ENCODE results near the gene RELB.

The RELB gene

GRCh38 chr19:45075301-45076028 lies 74.2 kb downstream of the RELB start:
- Mint-ChIP-seq H3K27ac (peak overlapping the region; percentile 94), H3K36me3 (peaks cover 31% of the 10 kb centered on the region), H3K4me3 (peak overlapping the region; percentile 96), H3K27me3 (no peaks in the 10 kb centered on the region), H3K9me3 (no peaks in the 10 kb centered on the region), H3K4me1 (peaks cover 67% of the 10 kb centered on the region)
- peak; percentile 89 for ATAC-seq

DNA sequence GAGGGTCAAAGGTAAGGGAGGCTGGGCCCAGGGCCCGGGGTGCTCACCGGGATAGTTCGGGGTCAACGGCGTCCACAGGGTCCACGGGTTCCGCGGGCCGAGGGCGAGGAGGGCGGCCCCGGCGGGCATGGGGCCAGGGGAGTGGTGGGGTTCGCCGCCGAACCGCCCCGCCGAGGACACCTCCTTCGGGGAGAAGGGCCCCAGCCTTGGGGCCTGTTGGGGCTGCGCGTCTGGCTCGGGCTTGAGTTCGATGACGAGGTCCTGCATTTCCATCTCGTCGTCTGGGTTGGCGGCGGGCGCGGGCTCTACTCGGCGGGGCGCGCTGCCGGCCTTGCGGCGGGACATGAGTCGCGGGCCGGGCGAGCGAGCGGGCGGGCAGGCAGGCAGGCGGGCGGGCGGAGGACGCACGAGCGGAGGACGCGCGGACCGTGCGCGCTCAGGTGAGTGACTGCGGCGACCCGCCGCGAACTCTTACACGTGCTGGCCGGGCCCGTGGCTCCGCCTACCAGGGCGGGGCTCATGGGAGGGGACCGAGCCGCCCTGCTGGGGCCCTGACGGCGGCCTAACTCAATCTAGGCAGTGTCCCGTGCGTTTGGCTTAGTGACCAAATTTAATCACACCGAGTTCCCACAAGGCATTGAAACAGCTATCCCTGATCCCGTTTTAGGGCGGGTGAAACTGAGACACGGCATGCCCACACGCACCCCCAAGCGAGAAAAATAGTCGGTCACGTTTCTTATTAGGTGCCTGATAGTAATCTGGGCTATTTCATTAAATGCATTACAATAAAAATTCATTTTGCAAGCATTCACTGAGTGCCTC lies 75.0 kb downstream of the RELB start, which contains the start of gene ZNF296:
TSS of gene ZNF296 (minus strand) at position 450 of the 822 bp plus-strand sequence. CDS start at position 345, 105 bp downstream.
- H3K27ac Mint-ChIP-seq, result peak within 1 kb of the TSS; percentile 94
- peaks cover 67% of the 10 kb centered on the region for H3K4me1 Mint-ChIP-seq
- peak; percentile 82 for ATAC-seq
- H3K4me3 Mint-ChIP-seq, result peak within 1 kb of the TSS; percentile 96
- H3K9me3 Mint-ChIP-seq, result no peaks in the 10 kb centered on the region
- H3K36me3 Mint-ChIP-seq, result peaks cover 24% of the 10 kb centered on the region
- no peaks in the 10 kb centered on the region for H3K27me3 Mint-ChIP-seq

DNA sequence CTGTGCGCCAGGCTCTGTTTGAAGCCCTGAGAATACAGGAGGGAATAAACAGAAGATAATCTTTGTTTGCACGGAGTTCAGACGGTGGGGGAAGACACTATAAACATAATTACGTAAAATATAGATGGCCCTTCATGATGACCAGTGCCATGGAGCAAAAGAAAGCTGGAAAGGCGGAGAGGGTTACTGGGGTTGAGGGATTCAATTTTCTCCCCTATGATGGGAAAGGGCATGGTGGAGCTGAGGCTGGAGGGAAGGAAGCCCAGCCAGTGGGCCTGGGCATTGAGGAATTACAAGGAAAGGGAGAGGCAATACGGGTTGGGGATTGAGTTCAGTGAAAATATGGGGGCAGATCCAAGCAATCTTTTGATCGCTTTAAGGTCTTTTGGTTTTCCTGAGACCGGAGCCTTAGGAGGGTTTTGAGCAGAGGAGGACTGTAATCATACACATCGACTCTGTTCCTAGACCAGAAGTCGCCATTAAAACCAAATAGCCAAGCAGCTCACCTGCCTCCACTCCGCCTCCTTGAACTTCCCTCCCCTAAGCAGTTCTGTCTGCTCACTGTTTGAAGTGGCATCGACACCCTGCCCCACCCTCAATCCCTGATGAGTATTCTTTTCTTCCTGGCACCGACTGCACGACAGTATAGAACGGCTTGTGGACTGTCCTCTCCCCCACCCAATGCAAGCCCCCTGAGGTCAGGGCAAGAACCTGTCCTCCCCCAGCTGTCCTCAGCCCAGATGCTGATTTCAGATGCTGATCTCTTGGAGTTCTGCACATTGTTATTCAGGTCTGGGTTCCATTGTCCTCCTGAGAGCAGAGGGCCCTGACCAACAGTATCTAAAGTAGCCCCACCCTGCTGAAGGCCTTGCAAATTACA lies 75.8 kb downstream of the RELB start:
- Mint-ChIP-seq H3K36me3 (peaks cover 27% of the 10 kb centered on the region), H3K4me3 (peak overlapping the region; percentile 96), H3K27ac (peak overlapping the region; percentile 94), H3K27me3 (no peaks in the 10 kb centered on the region), H3K9me3 (no peaks in the 10 kb centered on the region), H3K4me1 (peaks cover 68% of the 10 kb centered on the region)
- ATAC-seq, result no peak

DNA sequence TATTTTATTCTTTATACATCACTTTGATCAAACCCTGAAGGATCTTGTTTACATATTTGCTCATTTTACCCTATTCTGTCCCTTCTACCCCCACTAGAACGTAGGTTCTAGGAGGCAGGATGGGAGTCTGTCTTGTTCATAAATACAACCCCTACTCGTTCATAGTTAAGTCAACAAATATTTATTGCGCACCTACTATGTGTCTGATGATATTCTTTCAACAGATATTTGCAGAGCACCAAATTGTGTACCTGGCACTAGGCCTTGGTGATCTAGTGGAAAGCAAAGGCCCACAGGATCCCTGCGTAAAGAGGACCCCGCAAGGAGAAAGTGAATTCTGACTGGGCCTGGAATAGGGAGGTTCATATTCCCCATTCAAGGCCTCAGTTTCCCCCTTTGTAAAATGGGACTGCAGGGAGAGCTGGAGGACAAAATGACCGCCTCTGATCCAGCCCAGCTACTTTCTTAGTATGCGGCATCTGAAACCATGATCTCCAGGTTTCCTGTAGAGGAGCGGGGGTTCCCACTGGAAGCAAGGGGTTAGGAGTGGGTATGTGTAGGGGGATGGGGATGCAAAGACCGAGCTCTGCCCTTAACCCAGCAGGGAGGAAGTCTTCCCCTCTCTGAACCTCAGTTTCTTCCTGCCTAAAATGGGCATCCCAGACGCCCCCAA lies 77.3 kb downstream of the RELB start:
- H3K36me3 Mint-ChIP-seq, result peaks cover 20% of the 10 kb centered on the region
- no peaks in the 10 kb centered on the region for H3K27me3 Mint-ChIP-seq
- peak overlapping the region; percentile 92 for H3K4me3 Mint-ChIP-seq
- H3K4me1 Mint-ChIP-seq, result peaks cover 60% of the 10 kb centered on the region
- no peak for ATAC-seq
- peak overlapping the region; percentile 93 for H3K27ac Mint-ChIP-seq
- H3K9me3 Mint-ChIP-seq, result no peaks in the 10 kb centered on the region

DNA sequence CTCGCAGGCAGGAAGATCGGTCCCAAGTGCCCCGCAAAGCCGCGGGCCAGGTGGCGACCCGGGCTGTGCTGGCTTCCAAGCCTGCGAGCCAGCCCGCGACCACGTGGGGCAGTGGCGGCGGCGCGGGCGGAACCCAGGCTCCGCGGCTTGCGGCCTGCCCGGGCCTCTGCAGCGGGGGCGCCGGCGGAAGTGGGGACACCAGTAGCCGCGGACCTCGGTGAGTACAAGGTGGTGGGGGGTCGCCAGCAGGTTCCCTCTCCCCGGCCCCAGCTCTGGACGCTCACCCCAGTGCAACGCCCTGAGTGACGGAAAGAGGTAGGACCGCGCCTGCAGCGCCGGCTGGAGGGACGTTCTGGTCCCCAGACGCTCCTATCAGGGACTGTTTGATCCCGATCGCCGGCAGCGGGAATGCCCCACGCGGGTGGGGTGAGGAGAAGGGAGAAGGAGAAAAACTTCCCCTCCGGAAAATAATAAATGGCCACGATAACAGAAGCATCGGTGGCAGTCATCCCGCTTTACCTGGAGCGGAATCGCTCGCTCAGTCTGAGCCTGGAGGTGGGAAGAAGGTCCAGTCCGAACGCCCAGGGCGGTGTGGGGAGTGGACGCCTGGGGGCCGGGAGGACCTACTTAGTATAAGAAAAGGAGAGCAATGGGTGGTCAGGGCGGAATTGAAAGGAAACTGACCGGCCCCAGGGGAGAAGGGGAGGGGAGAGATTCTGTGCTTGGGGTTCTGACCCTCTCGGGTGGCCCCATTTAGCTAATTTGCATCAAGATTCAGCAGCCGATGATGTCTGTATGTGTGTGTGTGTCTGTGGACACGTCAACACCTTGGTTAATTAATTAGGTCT lies 78.0 kb downstream of the RELB start, which contains the start of gene GEMIN7:
TSS of gene GEMIN7 (plus strand) at position 198 of the 848 bp plus-strand sequence. CDS start 10,855 bp downstream, outside the sequence.
- ATAC-seq, result peak; percentile 59
- Mint-ChIP-seq H3K9me3 (no peaks in the 10 kb centered on the region), H3K4me3 (peak within 1 kb of the TSS; percentile 92), H3K27me3 (no peaks in the 10 kb centered on the region), H3K36me3 (peaks cover 20% of the 10 kb centered on the region), H3K27ac (peak within 1 kb of the TSS; percentile 93), H3K4me1 (peaks cover 58% of the 10 kb centered on the region)

DNA sequence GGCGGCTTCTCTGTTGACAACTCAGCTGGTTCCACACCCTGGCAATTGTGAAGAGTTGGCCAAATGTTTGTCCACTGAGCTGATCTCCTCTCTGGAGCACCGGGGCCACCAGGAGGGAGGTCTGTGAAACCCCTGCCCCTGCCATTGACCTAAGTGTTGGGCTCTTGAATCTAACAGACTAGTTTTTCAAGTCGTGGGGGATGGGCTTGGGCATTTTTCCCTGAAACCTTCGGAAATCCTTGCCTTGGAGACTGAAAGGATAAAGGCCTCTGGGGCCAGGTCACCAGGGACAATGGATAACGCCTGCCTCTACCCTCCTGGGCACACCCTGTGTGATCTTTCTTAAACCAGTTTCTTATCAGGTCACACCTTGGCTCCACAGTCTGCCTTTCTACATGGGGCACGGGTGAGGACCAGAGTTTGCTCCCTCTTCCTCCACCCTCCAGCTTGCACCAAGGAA lies 78.7 kb downstream of the RELB start:
- H3K4me1 Mint-ChIP-seq, result peaks cover 51% of the 10 kb centered on the region
- peaks cover 20% of the 10 kb centered on the region for H3K36me3 Mint-ChIP-seq
- H3K4me3 Mint-ChIP-seq, result peak overlapping the region; percentile 92
- H3K9me3 Mint-ChIP-seq, result no peaks in the 10 kb centered on the region
- no peaks in the 10 kb centered on the region for H3K27me3 Mint-ChIP-seq
- peak overlapping the region; percentile 93 for H3K27ac Mint-ChIP-seq
- ATAC-seq, result no peak

DNA sequence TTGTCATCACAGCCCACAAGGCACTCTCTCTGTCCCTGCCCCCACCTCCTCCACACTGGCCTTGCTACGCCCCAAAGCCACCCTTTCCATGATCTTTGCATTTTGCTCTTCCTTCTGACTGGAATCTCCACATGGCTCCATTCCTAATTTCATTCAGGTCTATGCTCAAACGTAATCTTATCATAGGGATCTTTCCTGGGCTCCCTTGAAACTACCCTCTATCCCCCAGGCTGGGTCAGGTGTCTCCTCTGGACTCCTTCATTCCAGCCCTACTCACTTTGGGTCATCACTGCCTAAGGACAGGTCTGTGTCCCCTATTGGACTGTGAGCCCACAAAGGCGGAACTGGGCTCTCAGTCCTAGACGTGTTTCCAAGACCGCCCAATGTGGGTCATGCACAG lies 80.9 kb downstream of the RELB start:
- Mint-ChIP-seq H3K4me3 (no peak overlapping the region), H3K36me3 (peaks cover 20% of the 10 kb centered on the region), H3K27me3 (no peaks in the 10 kb centered on the region), H3K9me3 (no peaks in the 10 kb centered on the region), H3K27ac (no peak overlapping the region), H3K4me1 (peaks cover 45% of the 10 kb centered on the region)
- ATAC-seq, result no peak

- peaks cover 34% of the 10 kb centered on the region for H3K4me1 Mint-ChIP-seq
- no peaks in the 10 kb centered on the region for H3K27me3 Mint-ChIP-seq
- no peaks in the 10 kb centered on the region for H3K9me3 Mint-ChIP-seq
- ATAC-seq, result no peak
- peaks cover 42% of the 10 kb centered on the region for H3K36me3 Mint-ChIP-seq
- no peak overlapping the region for H3K27ac Mint-ChIP-seq
- no peak overlapping the region for H3K4me3 Mint-ChIP-seq
Observed at GRCh38 chr19:45086480-45086879, 85.2 kb downstream of the RELB start.

- Mint-ChIP-seq H3K4me3 (no peak overlapping the region), H3K9me3 (no peaks in the 10 kb centered on the region), H3K27ac (peak overlapping the region; percentile 63), H3K36me3 (peaks cover 33% of the 10 kb centered on the region), H3K4me1 (peaks cover 32% of the 10 kb centered on the region), H3K27me3 (no peaks in the 10 kb centered on the region)
- ATAC-seq, result no peak
Observed at GRCh38 chr19:45087531-45087930, 86.3 kb downstream of the RELB start.
